CD4-positive, alpha-beta T cell treated with Interleukin-4 for 1 hour (primary cell): Measurements from ENCODE around the gene UPF1.
A peak's percentile ranks its signal among the peaks of the same experiment; 100 is the strongest.

ENCODE experiments used
- DNase-seq, 2 donors: peaks; one replicate each; pipeline ENCODE4 v3.0.0-alpha.2; 2020 to 2022

UPF1 gene

DNA sequence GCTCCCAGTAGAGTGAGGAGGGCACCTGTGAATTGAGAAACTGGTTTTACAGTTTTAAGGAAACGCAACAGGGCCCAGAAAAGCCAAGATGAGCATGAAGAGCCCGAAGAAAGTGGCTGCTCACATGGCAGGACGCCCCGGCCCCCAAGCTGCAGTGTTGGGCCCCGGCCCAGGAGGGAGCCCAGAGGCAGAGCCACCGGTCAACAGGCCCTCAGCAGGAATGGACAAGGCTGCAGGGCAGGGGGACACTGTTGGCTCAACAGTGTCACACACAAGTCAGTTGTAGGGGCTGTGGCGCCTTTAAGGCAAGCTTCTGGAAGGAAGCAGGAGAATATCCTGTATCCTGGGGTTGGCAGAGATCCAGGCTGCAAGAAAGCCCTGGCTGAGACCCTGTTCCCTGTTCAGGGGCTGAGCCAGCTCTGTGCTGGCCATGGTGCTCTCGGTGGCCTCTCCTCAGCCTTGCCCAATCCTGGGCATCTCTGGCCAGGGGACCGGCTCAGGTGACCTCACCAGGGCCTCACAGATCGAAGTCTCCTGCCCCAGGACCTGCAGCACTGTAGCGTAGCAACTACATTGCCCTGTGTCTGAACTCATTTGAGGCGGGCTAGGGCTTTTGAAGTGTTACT is 28.0 kb downstream of the UPF1 start:
- DNase-seq: no peak

DNA sequence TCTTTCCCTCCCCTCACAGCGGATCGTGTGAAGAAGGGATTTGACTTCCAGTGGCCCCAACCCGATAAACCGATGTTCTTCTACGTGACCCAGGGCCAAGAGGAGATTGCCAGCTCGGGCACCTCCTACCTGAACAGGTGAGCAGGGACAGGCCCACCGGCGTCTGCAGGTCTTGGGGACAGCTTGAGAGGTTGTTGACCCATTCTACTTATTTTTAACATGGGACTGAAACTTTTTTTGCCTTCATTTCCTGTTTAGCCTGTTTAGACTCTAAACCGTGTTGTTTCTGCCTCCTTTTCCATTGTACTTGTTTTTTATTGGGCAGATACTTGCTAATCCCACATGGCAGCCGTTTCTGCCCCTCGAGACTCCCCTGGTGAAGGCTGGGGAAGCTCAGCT is 28.5 kb downstream of the UPF1 start:
- no peak for DNase-seq

- DNase-seq: no peak
These were observed 29.0 kb downstream of the UPF1 start for GRCh38 chr19:18860725-18861124.

- no peak for DNase-seq
These were observed 29.5 kb downstream of the UPF1 start for GRCh38 chr19:18861235-18861634.

DNA sequence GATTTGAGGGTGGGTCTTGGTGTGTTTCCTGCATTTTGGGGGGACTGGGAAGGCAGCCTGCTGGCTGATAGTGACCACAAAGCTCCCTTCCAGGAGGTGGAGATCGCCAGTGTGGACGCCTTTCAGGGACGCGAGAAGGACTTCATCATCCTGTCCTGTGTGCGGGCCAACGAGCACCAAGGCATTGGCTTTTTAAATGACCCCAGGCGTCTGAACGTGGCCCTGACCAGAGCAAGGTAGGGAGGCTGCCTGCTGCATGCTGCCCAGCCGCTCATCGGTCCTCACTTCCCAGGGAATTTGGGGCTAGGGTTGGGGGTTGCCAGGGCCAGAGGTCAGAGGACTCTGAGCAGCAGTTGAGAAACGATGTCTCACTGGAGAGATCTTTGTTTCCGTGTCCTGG is 30.2 kb downstream of the UPF1 start:
- DNase-seq: no peak

GRCh38 chr19:18862976-18863842 is 31.4 kb downstream of the UPF1 start:
- DNase-seq: no peak

DNA sequence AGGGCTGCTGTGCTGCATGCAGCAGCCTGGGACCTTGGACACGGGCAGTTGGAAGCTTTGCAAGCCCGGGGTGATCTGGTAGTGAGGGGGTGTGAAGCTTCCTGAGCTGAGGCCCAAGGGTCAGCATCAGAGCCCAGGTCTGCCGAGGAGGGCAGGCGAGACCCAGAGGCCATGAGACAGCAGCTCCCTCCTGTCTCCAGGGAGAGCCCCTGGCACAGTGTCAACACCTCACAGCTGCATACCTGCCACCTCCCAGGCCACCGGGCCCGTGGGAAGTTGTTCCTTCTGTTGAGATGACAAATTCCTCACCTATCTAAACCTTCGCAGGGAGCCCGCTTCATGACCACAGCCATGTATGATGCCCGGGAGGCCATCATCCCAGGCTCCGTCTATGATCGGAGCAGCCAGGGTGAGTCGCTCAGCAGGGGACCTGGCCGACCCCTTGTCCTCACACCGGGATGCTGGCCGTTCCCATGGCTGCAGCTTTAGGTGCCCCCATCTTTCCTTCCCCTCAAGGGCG is 32.1 kb downstream of the UPF1 start:
- no peak for DNase-seq

DNA sequence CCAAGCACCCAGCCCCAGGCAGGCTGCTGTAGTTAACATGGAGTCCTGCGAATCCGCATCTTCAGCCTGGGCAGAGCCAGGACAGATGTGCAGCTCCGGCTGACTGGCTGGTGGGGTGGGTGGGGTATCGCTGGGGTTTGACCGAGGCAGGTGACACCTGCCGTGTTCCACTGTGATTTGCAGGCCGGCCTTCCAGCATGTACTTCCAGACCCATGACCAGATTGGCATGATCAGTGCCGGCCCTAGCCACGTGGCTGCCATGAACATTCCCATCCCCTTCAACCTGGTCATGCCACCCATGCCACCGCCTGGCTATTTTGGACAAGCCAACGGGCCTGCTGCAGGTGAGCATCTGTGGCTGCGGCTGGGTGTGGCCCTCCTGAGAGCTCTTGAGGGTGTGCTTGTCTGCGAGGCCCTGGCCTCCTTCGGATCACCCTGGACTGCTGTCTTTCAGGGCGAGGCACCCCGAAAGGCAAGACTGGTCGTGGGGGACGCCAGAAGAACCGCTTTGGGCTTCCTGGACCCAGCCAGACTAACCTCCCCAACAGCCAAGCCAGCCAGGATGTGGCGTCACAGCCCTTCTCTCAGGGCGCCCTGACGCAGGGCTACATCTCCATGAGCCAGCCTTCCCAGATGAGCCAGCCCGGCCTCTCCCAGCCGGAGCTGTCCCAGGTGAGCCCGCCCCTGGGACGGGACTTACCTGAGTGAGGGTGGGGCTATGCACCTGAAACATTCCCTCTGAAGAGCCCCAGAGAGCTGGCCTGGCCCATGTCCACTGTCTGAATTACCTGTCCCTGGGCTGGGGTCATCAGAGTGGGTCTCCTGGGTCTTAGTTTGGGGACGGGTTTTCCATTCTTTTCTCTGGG is 33.6 kb downstream of the UPF1 start:
- DNase-seq: no peak

DNA sequence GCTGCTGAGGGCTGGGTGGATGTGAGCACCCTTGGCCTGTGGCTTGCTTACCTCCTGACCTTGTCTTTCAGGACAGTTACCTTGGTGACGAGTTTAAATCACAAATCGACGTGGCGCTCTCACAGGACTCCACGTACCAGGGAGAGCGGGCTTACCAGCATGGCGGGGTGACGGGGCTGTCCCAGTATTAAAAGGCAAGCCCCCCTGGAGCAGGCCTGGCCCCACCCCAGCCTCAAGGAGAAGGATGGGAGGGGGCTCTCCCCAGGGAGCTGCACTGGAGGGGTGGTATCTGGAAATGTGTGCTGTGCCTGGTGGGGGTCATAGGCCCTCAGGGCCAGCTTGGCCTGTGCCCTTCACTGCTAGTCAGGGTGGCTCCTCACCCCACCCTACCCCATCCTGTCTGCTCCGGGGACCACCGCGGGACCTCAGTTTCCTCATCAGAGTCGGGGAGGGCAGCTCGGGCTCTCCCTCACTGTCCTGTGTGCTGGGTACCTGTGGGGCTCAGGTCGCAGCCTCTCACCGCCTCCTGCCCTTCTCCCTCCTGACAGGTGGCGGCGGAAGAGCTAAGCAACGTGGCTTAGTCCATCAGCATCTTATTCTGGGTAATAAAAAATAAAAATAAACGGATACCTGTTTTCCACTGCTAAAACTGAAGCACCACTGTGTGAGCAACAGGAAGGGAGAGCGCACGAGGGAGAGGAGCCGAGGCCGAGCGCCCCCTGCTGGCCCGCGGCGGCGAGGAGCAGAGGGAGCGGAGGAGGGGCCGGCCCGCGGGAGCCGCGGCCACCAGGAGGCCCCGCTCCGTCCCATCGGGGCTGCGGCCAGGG is 34.4 kb downstream of the UPF1 start:
- DNase-seq: peak; percentile 47 to 55

DNA sequence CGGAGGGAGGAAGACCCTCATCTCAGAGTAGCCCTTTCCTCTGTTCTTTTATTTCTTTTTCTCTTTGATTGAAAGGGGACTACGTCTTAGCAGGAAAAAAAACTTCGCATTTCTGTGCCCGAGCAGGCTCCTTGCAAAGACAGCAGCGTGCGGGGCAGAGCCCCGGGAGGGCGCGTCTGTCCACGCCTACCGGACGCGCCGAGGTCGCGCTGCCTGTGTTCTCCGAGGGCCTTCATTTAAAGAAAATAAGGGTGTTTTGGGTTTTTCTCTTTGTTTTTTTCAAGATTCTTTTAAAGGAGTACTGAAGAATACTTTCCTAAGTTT is 35.0 kb downstream of the UPF1 start:
- no peak for DNase-seq

- DNase-seq: no peak
These were observed 35.4 kb downstream of the UPF1 start for GRCh38 chr19:18867199-18867598.

- DNase-seq: no peak
These were observed 36.0 kb downstream of the UPF1 start for GRCh38 chr19:18867751-18868150.

DNA sequence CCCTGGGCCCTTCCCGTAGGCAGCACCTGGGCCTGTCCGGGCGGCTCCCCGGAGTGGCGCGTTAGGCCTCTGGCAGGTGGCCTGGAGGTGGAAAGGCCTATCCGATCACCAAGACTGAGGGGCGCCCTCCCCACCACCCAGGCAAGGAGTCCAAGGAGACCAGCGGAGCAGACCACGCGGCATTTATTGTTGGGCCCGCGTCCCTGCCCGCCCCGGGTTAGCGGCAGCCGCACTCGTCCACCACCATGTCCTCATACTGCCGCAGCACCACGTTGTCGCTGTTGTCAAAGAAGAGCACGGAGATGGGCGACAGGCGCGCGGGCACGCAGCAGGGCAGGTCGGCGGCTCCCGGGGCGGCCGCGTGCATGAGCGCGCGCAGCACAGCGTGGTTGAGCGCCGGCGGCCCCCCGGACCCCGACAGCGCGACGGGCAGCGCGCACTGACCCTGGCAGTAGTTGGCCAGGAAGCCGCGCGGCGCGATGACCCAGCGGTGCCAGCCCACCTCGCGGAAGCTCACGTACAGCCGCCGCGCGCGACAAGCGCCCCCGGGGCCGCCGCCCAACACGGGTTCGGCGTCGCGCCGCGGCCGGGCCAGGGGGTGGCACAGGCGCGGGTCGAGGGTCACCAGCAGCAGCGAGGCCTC is 36.7 kb downstream of the UPF1 start:
- DNase-seq: no peak

GRCh38 chr19:18869023-18869618 is 37.4 kb downstream of the UPF1 start:
- no peak for DNase-seq

DNA sequence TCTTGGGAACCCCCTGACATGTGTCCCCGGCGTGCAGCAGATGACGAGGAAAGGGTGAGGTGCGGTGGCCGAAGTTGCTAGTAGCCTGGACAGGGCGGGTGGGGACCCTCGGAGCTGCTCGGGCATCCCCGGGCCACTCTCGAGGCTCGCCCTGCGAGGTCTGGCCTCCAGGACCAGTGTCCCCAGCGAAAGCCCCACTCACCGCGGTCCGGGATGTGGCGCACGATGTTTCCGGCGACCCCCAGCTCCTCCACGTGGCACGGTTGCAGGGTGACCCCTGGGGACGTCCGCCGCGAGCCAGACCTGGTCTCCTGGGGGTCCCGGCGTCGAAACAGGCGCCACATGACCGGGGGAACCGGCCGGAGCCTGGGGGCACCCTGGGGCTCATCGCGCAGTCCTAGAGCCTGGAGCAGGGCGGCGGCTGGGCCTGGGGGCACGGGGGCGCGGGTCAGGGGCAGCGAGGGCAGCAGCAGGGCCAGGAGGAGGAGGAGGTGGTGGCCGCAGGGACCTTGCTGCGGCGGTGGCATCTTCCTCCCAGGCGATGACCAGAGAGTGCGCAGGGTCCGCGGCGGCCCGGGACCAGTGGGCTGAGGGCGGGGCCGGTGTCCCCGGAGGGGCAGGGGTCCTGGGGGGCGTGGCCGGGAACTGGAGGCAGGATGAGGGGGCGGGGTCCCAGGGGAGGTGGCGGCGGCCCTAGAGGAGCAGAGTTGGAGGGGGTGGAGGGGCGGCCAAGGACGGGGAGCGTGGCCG is 38.2 kb downstream of the UPF1 start:
- no peak for DNase-seq

- DNase-seq: no peak
These were observed 38.9 kb downstream of the UPF1 start for GRCh38 chr19:18870531-18871172.

DNA sequence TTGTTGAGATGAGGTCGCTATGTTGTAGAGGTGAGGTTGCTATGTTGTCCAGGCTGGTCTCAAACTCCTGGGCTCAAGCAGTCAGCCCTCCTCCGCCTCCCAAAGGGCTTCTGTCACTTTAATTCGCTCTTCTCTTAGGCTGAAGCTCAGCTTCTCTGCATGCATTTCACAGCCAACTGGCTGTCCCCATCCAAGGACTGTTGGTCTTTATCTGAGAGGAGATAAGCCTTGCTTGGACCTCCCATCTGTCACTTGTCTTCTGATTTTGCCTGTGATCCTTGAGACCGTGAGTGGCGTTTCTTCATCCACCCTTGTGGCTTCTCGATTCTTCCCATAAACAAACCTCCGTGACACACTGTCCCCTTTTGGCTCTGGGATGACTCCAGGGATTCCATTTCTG is 39.8 kb downstream of the UPF1 start:
- no peak for DNase-seq

GRCh38 chr19:18875726-18876125 is 44.0 kb downstream of the UPF1 start:
- DNase-seq: no peak

DNA sequence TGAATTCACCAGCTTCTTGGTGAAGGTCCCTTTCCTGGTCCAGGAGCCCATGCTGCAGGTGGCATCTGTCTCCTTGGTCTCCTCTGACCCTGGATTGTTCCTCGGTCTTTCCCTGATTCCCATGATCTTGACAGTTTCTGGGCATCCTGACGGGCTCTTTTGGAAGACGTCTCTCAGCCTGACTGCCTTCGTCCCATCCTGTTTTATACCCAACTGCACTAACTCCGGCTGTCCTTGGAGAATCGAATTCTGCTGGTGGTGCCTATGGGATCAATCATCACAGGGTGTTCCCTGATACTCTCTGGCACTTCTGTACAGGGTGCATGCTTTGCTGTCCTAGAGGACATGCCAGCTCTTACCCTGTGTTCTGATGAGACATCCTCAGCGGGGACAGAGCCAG is 45.1 kb downstream of the UPF1 start:
- no peak for DNase-seq

- DNase-seq: no peak
These were observed 46.5 kb downstream of the UPF1 start for GRCh38 chr19:18878058-18878797.
